Breast epithelium (tissue), 3 donors: ENCODE measurements around the gene AGPAT3.

Experiments
- CTCF ChIP-seq, 3 donors: fragments of 450-650 bp; IDR thresholded peaks; one replicate each; pipeline ENCODE4 v1.5.1; 2016 to 2017; ENCODE audit warnings: antibody characterized with exemption in 3 of 3, mild to moderate bottlenecking in 3 of 3, moderate library complexity in 3 of 3
- POLR2AphosphoS5 ChIP-seq, 3 donors: sonication (generic); formaldehyde crosslinking; IDR thresholded peaks; one replicate each; pipeline ENCODE4 v1.6.1; 2017; ENCODE audit warnings: antibody characterized with exemption in 3 of 3

- TF ChIP-seq CTCF (IDR thresholded peaks at IDR 0.05) (no peak), POLR2AphosphoS5 (IDR thresholded peaks at IDR 0.05) (no peak)
These were observed 17.7 kb upstream of the AGPAT3 start for GRCh38 chr21:43847301-43847700.
